GM12874 (cell line): Measurements from ENCODE around the gene PDE4B.

Source experiments
- CTCF ChIP-seq: IDR thresholded peaks from 2 replicates; pipeline ENCODE4 v1.5.1; 2011; ENCODE audit warnings: low read depth, mild to moderate bottlenecking, control low read depth, low read length, moderate library complexity; ENCODE audit not compliant: insufficient read depth

The PDE4B gene

GRCh38 chr1:65762081-65762862 lies 30.4 kb upstream of the PDE4B start:
- no peak for TF ChIP-seq CTCF

GRCh38 chr1:65764052-65764451 lies 28.6 kb upstream of the PDE4B start:
- no peak for TF ChIP-seq CTCF

GRCh38 chr1:65765631-65766030 lies 27.1 kb upstream of the PDE4B start:
- TF ChIP-seq CTCF: no peak

DNA sequence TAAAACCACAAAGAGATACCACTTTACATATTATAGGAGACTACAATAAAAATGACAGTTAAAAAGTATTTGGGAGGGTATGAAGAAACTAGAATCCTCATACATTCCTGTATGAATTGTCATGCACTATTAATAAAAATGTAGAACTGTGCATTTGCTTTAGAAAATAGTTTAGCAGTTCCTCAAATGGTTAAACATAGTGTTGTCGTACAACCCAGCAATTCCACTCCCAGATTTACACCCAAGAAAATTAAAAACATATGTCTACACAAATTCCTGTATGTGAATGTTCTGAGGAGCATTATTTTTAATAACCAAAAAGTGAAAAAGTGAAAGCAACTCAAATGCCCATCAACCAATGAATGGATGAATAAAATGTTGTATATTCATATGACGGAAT lies 23.1 kb upstream of the PDE4B start:
- TF ChIP-seq CTCF: no peak

DNA sequence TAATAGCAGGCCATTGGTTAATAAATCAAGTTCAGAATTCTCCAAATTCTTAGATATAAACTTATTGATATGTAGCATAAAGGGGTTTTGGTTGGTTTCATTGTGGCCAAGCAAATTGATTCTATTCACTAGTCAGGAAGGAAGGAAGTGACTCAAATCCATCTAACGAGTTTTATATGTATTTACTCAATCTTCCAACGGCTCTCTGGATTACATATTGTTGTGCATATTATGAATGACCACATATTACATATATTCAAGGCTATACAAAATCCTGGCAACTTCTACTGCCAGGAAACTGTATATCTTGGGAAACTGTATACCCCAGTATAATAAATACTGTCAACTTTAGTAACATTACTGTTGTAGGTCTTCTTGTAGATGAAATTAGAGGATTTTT lies 20.1 kb upstream of the PDE4B start:
- no peak for TF ChIP-seq CTCF

DNA sequence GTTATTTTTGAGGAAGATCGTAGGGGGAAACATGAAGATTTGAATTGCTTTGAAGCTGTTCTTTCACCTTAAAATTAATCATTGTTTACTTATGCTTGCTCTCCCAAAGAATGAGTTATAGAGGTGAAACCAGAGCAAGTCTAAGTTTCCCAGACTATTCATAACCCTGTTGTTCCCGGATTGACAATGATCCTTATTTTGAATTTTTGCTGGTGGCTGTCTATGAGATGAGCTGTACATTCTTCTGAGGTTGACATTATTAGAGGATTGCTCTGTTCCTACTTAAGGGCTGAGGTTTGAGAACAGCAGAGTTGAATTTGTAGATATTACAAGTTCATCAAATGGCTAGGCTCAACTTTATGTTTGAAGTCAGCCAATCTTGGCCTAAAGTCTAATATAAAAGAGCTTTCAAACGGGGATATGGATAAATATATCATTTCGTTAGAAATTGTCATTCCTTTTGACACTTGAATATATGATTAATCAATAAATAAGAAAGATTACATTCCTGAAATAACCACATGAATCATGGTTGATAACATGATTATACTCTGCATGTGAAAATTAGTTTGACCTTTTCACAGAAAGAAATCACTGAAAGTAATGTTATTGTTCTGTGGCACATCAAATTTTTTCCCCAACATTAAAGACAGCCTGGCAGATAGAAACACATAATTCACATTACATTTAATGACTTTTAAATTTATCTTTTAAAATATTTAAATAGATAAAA lies 19.1 kb upstream of the PDE4B start:
- no peak for TF ChIP-seq CTCF

- TF ChIP-seq CTCF: no peak
Observed at GRCh38 chr1:65788762-65789161, 3.9 kb upstream of the PDE4B start.
